ENCODE results near the gene DACH1. TPM values are rescaled to one million over a fixed set of nuclear protein-coding genes. Genes with fewer than 3 reads are reported as not detected.

DACH1 gene
- total and polyA plus RNA-seq, 4 donors = 9.9 to 30.3 (median 21.1) TPM

- no peaks in the 10 kb centered on the region for H3K36me3 ChIP-seq (ENCODE audit: control insufficient read depth, insufficient read depth, low read length)
- H3K9me3 ChIP-seq (ENCODE audit: control insufficient read depth, insufficient read depth, low read length) = no peaks in the 10 kb centered on the region
- no peak overlapping the region for H3K27ac ChIP-seq (ENCODE audit: low read depth, low read length)
- no CpG with 5 or more reads among the region's 2 CpGs for WGBS (ENCODE audit: insufficient coverage)
- peaks cover 10% of the 10 kb centered on the region for H3K27me3 ChIP-seq (ENCODE audit: control insufficient read depth, insufficient read depth, low read length)
- peaks cover 10% of the 10 kb centered on the region for H3K4me1 ChIP-seq (ENCODE audit: control insufficient read depth, insufficient read depth, low read length)
- H3K4me3 ChIP-seq (ENCODE audit: low read depth, low read length) = no peak overlapping the region
- DNase-seq (ENCODE audit: low read depth in 4 of 6, low spot score in 6 of 6) = no peak
Measured at GRCh38 chr13:71861769-71862458, 5.1 kb downstream of the DACH1 start.

DNA sequence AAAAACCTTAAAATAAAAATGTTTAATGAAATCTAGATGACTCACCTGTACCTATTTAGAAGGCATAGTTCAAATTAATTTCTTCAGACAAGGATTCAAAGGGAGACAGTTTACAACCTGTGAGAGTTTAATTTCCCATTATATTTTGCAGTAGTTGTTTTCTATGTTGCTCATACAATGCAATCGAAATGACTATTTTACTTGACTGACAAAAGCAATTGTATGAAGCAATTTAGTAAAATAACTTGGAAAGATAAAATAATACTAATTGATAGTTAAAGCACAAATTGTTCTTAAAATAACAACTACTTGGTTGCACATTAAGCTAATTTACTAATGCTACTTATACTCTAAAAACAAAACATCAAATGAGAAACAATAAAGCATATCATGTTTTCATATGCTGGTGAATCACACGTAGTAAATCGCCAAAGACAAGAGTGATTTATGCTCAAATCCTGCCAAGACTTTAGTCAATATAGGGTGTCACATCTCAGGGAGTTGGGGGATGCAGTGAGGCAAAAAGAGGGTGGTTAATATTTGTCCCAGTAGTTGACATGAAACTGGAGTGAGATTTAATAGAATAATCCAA, 6.4 kb downstream of the DACH1 start:
- H3K9me3 ChIP-seq (ENCODE audit: control insufficient read depth, insufficient read depth, low read length) = no peaks in the 10 kb centered on the region
- H3K4me3 ChIP-seq (ENCODE audit: low read depth, low read length) = no peak overlapping the region
- 80% methylated on average over 1 of the region's 3 CpGs for WGBS (ENCODE audit: insufficient coverage)
- peaks cover 10% of the 10 kb centered on the region for H3K27me3 ChIP-seq (ENCODE audit: control insufficient read depth, insufficient read depth, low read length)
- no peaks in the 10 kb centered on the region for H3K36me3 ChIP-seq (ENCODE audit: control insufficient read depth, insufficient read depth, low read length)
- peak in 1 of 6 donors; percentile 29 for DNase-seq (ENCODE audit: low read depth in 4 of 6, low spot score in 6 of 6)
- peaks cover 10% of the 10 kb centered on the region for H3K4me1 ChIP-seq (ENCODE audit: control insufficient read depth, insufficient read depth, low read length)
- H3K27ac ChIP-seq (ENCODE audit: low read depth, low read length) = no peak overlapping the region

DNA sequence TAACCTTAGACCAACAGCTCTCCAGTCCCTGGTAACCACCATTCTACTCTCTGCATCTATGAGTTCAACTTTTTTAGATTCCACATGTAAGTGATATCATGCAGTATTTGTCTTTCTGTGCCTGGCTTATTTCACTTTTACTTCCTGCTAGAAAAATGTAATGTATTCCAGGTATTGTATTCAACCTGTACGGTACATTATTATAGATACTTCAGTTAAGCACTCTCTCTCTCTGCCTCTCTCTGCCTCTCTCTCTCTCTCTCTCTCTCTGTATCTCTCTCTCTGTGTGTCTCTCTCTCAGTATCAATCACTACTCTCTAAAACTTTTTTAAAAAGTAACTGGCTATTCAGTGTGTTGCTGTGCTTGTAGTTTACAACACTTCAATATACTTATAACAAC, 8.4 kb downstream of the DACH1 start:
- no peaks in the 10 kb centered on the region for H3K27me3 ChIP-seq (ENCODE audit: control insufficient read depth, insufficient read depth, low read length)
- 0% methylated on average over 1 of the region's 1 CpG for WGBS (ENCODE audit: insufficient coverage)
- no peak for DNase-seq (ENCODE audit: low read depth in 4 of 6, low spot score in 6 of 6)
- no peaks in the 10 kb centered on the region for H3K4me1 ChIP-seq (ENCODE audit: control insufficient read depth, insufficient read depth, low read length)
- H3K9me3 ChIP-seq (ENCODE audit: control insufficient read depth, insufficient read depth, low read length) = no peaks in the 10 kb centered on the region
- no peak overlapping the region for H3K27ac ChIP-seq (ENCODE audit: low read depth, low read length)
- no peaks in the 10 kb centered on the region for H3K36me3 ChIP-seq (ENCODE audit: control insufficient read depth, insufficient read depth, low read length)
- no peak overlapping the region for H3K4me3 ChIP-seq (ENCODE audit: low read depth, low read length)

DNA sequence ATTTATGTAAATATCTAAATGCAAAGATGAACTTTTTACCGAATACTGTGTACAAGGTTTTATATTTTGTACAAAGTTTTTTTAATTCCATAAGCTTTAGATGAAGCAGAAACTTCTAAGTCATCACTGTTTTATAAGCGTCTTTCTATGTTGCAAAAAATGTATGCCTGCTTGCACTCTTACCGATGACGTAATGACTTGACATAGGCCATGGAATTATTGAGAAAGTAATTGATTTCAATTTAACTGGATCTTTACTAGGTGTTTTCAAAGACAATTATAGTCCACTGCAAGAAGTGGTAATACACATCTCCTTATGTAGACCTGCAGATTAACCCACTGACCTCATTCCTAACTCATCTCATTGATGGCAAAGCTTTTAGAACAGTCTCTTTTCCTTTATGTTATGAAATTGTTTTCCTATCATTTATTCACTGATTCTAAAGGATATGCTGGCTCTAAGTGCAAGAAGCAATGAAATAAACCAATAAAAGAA, 10.4 kb downstream of the DACH1 start:
- H3K4me3 ChIP-seq (ENCODE audit: low read depth, low read length) = no peak overlapping the region
- no CpG with 5 or more reads among the region's 4 CpGs for WGBS (ENCODE audit: insufficient coverage)
- H3K4me1 ChIP-seq (ENCODE audit: control insufficient read depth, insufficient read depth, low read length) = peaks cover 2% of the 10 kb centered on the region
- H3K36me3 ChIP-seq (ENCODE audit: control insufficient read depth, insufficient read depth, low read length) = no peaks in the 10 kb centered on the region
- no peaks in the 10 kb centered on the region for H3K9me3 ChIP-seq (ENCODE audit: control insufficient read depth, insufficient read depth, low read length)
- H3K27ac ChIP-seq (ENCODE audit: low read depth, low read length) = no peak overlapping the region
- DNase-seq (ENCODE audit: low read depth in 4 of 6, low spot score in 6 of 6) = no peak
- H3K27me3 ChIP-seq (ENCODE audit: control insufficient read depth, insufficient read depth, low read length) = no peaks in the 10 kb centered on the region

DNA sequence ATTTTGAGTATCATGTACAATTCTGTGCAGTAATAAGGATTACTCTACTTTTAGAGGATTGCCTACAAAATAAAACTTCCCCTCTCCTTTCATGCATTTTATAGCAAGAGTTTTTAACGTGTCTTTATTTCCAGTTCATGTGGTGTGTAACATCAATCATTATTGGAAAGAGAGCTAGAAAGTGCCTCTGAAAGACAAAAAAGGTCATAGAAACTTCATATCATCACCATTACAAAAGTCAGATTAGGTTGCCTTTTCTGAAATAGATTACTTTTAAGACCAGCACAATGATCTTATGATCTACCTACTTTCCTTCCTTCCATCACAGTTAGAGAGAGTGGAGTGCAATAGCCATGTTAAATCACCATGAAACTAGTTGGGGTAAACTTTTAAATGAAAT, 12.6 kb downstream of the DACH1 start:
- no peak for DNase-seq (ENCODE audit: low read depth in 4 of 6, low spot score in 6 of 6)
- no peak overlapping the region for H3K4me3 ChIP-seq (ENCODE audit: low read depth, low read length)
- H3K36me3 ChIP-seq (ENCODE audit: control insufficient read depth, insufficient read depth, low read length) = no peaks in the 10 kb centered on the region
- H3K27ac ChIP-seq (ENCODE audit: low read depth, low read length) = no peak overlapping the region
- WGBS (ENCODE audit: insufficient coverage) = no CpG with 5 or more reads among the region's 1 CpG
- no peaks in the 10 kb centered on the region for H3K9me3 ChIP-seq (ENCODE audit: control insufficient read depth, insufficient read depth, low read length)
- H3K4me1 ChIP-seq (ENCODE audit: control insufficient read depth, insufficient read depth, low read length) = peaks cover 2% of the 10 kb centered on the region
- H3K27me3 ChIP-seq (ENCODE audit: control insufficient read depth, insufficient read depth, low read length) = no peaks in the 10 kb centered on the region

- Histone ChIP-seq H3K4me1 (ENCODE audit: control insufficient read depth, insufficient read depth, low read length) (peaks cover 2% of the 10 kb centered on the region), H3K9me3 (ENCODE audit: control insufficient read depth, insufficient read depth, low read length) (no peaks in the 10 kb centered on the region), H3K27me3 (ENCODE audit: control insufficient read depth, insufficient read depth, low read length) (no peaks in the 10 kb centered on the region), H3K4me3 (ENCODE audit: low read depth, low read length) (no peak overlapping the region), H3K36me3 (ENCODE audit: control insufficient read depth, insufficient read depth, low read length) (no peaks in the 10 kb centered on the region), H3K27ac (ENCODE audit: low read depth, low read length) (no peak overlapping the region)
- WGBS (ENCODE audit: insufficient coverage) = 60% methylated on average over 2 of the region's 3 CpGs
- DNase-seq (ENCODE audit: low read depth in 4 of 6, low spot score in 6 of 6) = peak in 1 of 6 donors; percentile 37
Measured at GRCh38 chr13:71853725-71854124, 13.3 kb downstream of the DACH1 start.

GRCh38 chr13:71852736-71853135, 14.3 kb downstream of the DACH1 start:
- peaks cover 2% of the 10 kb centered on the region for H3K4me1 ChIP-seq (ENCODE audit: control insufficient read depth, insufficient read depth, low read length)
- H3K27ac ChIP-seq (ENCODE audit: low read depth, low read length) = no peak overlapping the region
- peak in 1 of 6 donors; percentile 34 for DNase-seq (ENCODE audit: low read depth in 4 of 6, low spot score in 6 of 6)
- H3K9me3 ChIP-seq (ENCODE audit: control insufficient read depth, insufficient read depth, low read length) = no peaks in the 10 kb centered on the region
- H3K27me3 ChIP-seq (ENCODE audit: control insufficient read depth, insufficient read depth, low read length) = no peaks in the 10 kb centered on the region
- WGBS (ENCODE audit: insufficient coverage) = no CpG with 5 or more reads among the region's 2 CpGs
- H3K4me3 ChIP-seq (ENCODE audit: low read depth, low read length) = no peak overlapping the region
- H3K36me3 ChIP-seq (ENCODE audit: control insufficient read depth, insufficient read depth, low read length) = no peaks in the 10 kb centered on the region

DNA sequence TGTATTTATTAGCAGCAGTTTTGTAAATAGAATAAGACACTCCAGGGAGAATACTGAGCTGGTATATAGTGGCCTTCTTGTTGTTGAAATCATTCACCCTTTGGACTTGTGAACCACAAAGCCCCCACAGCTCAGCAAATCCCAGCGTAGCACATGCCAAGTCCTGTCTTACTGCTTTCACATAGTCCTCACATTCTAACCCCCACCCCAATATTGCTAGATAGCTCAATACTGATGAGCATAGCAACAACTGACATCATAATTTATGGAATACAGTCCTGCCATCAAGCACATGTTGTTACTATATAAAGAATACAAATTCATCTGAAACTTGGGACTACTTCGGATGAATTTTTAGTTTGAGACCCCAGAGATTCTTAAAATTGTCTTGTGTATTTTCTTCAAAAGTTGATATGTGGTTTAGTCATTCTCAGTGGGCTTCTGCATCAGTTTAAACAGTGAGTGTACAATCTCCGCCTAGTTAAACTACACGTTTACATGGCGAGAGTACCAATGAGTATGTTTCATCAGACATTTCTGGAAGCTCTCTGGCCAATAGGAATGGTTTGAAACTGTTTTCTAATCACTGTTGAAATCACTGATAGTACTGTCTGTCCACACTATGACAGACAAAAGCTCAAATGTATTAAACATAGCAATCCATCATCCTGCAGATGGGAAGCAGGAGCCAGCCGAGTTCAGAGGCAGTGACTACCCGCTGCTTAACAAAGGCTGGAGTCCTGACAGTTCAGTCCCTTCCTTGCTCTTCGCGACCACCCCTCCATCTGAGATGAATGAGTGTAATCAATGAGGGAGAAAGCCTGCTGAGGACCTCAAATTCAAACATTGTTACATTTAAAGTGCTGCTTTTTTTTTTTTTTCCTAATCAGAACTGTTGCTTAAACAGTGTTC, 15.2 kb downstream of the DACH1 start:
- no peaks in the 10 kb centered on the region for H3K9me3 ChIP-seq (ENCODE audit: control insufficient read depth, insufficient read depth, low read length)
- no peaks in the 10 kb centered on the region for H3K36me3 ChIP-seq (ENCODE audit: control insufficient read depth, insufficient read depth, low read length)
- no peak overlapping the region for H3K4me3 ChIP-seq (ENCODE audit: low read depth, low read length)
- WGBS (ENCODE audit: insufficient coverage) = no CpG with 5 or more reads among the region's 9 CpGs
- no peak overlapping the region for H3K27ac ChIP-seq (ENCODE audit: low read depth, low read length)
- peaks cover 2% of the 10 kb centered on the region for H3K4me1 ChIP-seq (ENCODE audit: control insufficient read depth, insufficient read depth, low read length)
- H3K27me3 ChIP-seq (ENCODE audit: control insufficient read depth, insufficient read depth, low read length) = no peaks in the 10 kb centered on the region
- DNase-seq (ENCODE audit: low read depth in 4 of 6, low spot score in 6 of 6) = peak in 1 of 6 donors; percentile 56

DNA sequence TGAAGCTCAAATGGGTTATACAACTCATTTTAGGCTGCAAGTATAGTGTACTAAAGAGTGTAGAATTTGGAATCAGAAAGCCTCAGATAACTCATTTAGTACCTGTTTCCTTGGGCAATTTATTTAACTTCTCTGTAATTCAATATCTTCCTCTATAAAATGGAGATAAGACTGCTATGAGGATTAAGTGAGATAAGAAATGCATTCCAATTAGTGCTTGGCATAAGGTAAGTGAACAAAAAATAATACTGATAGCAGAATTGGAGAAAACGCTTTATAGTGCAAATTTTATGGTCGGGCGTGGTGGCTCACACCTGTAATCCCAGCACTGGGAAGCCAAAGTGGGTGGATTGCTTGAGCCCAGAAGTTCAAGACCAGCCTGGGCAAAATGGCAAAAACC, 25.0 kb downstream of the DACH1 start:
- no peaks in the 10 kb centered on the region for H3K4me1 ChIP-seq (ENCODE audit: control insufficient read depth, insufficient read depth, low read length)
- no peak overlapping the region for H3K27ac ChIP-seq (ENCODE audit: low read depth, low read length)
- H3K9me3 ChIP-seq (ENCODE audit: control insufficient read depth, insufficient read depth, low read length) = no peaks in the 10 kb centered on the region
- H3K36me3 ChIP-seq (ENCODE audit: control insufficient read depth, insufficient read depth, low read length) = no peaks in the 10 kb centered on the region
- DNase-seq (ENCODE audit: low read depth in 4 of 6, low spot score in 6 of 6) = no peak
- no peak overlapping the region for H3K4me3 ChIP-seq (ENCODE audit: low read depth, low read length)
- H3K27me3 ChIP-seq (ENCODE audit: control insufficient read depth, insufficient read depth, low read length) = no peaks in the 10 kb centered on the region
- WGBS (ENCODE audit: insufficient coverage) = 100% methylated on average over 3 of the region's 3 CpGs
